ENCODE data around the gene LDLRAD3. TPM values are rescaled to one million over a fixed set of nuclear protein-coding genes. Genes with fewer than 3 reads are reported as not detected.

The LDLRAD3 gene
- total RNA-seq, 1 donor from 2014 or later: 7.7 TPM

DNA sequence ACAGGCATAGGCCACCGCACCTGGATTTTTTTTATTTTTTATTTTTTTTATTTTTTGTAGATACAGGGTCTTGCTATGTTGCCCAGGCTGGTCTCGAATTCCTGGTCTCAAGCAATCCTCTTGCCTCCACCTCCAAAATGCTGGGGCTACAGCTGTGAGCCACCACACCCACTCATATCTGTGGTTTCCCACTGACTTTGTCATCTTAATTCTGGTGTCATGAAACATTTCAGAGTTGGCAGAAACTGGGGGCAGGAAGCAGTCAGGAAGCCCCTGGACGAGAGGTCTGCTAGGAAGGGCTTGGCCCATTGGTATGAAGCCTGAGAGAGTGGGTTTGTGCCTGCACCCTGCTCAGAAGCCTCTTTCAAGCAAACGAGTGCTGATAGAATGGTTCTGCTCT, 296.3 kb downstream of the LDLRAD3 start:
- H3K4me1 ChIP-seq: no peaks in the 10 kb centered on the region
- DNase-seq (no peak), ATAC-seq (no peak)
- H3K27me3 ChIP-seq (ENCODE audit: low read depth): no peaks in the 10 kb centered on the region
- H3K36me3 ChIP-seq: no peaks in the 10 kb centered on the region
- intact Hi-C loops (cut with DNase I): no loop called here
- TF ChIP-seq, protein P1, sequence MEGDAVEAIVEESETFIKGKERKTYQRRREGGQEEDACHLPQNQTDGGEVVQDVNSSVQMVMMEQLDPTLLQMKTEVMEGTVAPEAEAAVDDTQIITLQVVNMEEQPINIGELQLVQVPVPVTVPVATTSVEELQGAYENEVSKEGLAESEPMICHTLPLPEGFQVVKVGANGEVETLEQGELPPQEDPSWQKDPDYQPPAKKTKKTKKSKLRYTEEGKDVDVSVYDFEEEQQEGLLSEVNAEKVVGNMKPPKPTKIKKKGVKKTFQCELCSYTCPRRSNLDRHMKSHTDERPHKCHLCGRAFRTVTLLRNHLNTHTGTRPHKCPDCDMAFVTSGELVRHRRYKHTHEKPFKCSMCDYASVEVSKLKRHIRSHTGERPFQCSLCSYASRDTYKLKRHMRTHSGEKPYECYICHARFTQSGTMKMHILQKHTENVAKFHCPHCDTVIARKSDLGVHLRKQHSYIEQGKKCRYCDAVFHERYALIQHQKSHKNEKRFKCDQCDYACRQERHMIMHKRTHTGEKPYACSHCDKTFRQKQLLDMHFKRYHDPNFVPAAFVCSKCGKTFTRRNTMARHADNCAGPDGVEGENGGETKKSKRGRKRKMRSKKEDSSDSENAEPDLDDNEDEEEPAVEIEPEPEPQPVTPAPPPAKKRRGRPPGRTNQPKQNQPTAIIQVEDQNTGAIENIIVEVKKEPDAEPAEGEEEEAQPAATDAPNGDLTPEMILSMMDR (IDR thresholded peaks at IDR 0.05): no peak
- H3K27ac ChIP-seq: no peak overlapping the region
- H3K4me3 ChIP-seq: no peak overlapping the region
- H3K9me3 ChIP-seq: no peaks in the 10 kb centered on the region

DNA sequence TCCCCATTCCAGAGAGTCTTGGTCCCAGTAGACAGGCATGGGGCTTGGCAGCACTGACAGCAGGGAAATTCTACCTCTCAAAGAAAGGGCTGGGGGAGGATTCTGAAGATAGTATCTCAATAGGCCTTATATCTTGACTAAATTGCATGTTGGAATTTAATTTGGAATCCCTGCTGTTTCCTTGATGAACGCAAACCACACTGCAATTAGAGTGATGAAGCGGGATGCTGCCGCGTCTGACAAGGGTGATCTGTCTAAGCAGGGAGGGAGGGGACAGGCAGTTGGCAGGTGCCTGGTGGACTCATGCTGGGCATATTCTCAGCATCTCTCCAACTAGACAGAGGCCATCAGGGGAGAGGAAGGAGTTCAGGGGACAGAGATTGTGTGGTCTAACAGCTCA, 296.9 kb downstream of the LDLRAD3 start:
- intact Hi-C loops (cut with DNase I): no loop called here
- ATAC-seq: no peak
- no peak for DNase-seq
- H3K4me3 ChIP-seq: no peak overlapping the region
- no peaks in the 10 kb centered on the region for H3K36me3 ChIP-seq
- no peak overlapping the region for H3K27ac ChIP-seq
- TF ChIP-seq, protein P1 (IDR thresholded peaks at IDR 0.05): no peak
- H3K27me3 ChIP-seq (ENCODE audit: low read depth): no peaks in the 10 kb centered on the region
- H3K9me3 ChIP-seq: no peaks in the 10 kb centered on the region
- H3K4me1 ChIP-seq: no peaks in the 10 kb centered on the region

DNA sequence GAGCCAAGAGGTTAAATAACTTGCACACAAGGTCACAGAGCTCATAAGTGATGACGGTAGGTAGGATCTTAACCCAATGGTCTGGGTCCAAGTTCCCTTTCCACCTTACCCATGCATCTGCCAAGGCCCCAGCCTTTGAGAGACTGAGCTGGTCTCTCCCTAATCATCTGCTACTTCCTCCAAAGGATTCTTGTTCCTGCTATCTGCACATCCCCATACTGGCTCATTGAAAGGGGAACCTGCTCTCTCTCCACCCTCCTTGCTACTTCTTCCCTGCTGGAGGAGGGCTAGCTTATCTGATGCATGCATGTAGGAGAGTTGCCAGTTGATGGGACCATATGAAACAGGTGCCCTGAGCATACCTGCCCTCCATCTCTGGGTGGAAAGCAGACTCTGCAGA, 297.6 kb downstream of the LDLRAD3 start:
- intact Hi-C loops (cut with DNase I): no loop called here
- Histone ChIP-seq H3K27ac (no peak overlapping the region), H3K27me3 (ENCODE audit: low read depth) (no peaks in the 10 kb centered on the region), H3K4me3 (no peak overlapping the region), H3K36me3 (no peaks in the 10 kb centered on the region), H3K9me3 (no peaks in the 10 kb centered on the region), H3K4me1 (no peaks in the 10 kb centered on the region)
- ATAC-seq (peak in 1 of 2 donors; percentile 47), DNase-seq (no peak)
- TF ChIP-seq, protein P1 (IDR thresholded peaks at IDR 0.05): no peak

DNA sequence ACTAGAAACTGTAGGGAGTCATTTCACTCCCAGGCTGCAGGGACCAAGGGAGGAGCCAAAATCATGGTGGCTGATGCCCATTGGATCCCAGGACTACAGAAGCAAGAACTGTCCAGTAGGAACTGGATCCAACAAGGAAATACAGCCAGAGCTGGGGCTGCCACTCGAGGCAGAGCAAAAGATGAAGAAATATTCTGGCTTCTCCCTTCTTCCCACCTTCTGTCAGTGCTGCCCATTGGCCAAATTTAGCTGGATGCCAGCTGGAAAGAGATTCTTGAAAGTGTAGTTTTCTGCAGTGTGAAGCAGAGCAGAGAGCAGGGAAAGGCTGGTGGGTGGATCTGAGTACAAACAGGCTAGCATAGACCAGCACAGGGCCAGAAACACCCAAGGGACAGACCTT, 299.8 kb downstream of the LDLRAD3 start:
- Histone ChIP-seq H3K4me3 (no peak overlapping the region), H3K27ac (no peak overlapping the region), H3K27me3 (ENCODE audit: low read depth) (no peaks in the 10 kb centered on the region), H3K36me3 (no peaks in the 10 kb centered on the region), H3K9me3 (no peaks in the 10 kb centered on the region), H3K4me1 (no peaks in the 10 kb centered on the region)
- no peak for ATAC-seq
- no peak for DNase-seq
- TF ChIP-seq, protein P1 (IDR thresholded peaks at IDR 0.05): no peak
- intact Hi-C loops (cut with DNase I): no loop called here

DNA sequence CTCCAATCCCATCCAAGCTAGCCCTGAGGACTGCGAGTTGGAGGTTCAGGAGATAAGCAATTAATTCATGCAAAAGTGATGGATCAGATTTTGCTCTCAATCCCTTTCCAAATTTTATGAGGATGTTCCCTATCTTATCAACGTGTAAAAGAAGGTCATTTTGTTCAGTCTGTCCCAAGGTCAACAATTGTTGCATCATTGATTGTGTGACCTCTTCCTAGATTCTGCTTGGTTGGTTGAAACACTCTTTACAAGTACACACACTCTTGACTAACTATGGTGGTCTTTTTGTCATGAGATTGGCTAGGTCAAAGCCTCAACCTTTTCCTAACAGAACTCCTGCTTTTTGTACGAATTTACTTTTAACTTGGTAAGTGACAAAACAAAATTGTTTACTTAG, 303.6 kb downstream of the LDLRAD3 start:
- H3K27me3 ChIP-seq (ENCODE audit: low read depth): no peaks in the 10 kb centered on the region
- no peak overlapping the region for H3K4me3 ChIP-seq
- intact Hi-C loops (cut with DNase I): no loop called here
- no peak overlapping the region for H3K27ac ChIP-seq
- H3K4me1 ChIP-seq: no peaks in the 10 kb centered on the region
- H3K9me3 ChIP-seq: no peaks in the 10 kb centered on the region
- ATAC-seq (no peak), DNase-seq (no peak)
- no peaks in the 10 kb centered on the region for H3K36me3 ChIP-seq
- TF ChIP-seq, protein P1 (IDR thresholded peaks at IDR 0.05): no peak

DNA sequence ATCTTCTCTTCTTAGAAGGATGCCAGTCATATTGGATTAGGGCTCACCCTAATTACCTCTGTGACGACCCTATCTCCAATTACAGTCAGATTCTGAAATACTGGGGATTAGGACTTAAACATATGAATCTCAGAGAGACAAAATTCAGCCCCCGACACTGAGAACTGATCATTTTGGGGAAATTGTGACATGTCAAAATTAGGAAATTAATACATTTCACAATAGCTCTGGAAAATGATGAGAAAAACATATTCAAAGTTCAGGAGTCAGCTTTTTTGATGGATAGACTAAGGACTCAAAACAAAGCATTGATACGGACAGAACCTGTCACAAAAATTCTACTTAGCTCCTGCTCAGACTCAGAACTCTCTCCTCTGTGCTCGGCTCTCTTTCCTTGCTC, 304.6 kb downstream of the LDLRAD3 start:
- no peaks in the 10 kb centered on the region for H3K4me1 ChIP-seq
- no peaks in the 10 kb centered on the region for H3K9me3 ChIP-seq
- no peak overlapping the region for H3K27ac ChIP-seq
- no peak for DNase-seq
- H3K27me3 ChIP-seq (ENCODE audit: low read depth): no peaks in the 10 kb centered on the region
- no peaks in the 10 kb centered on the region for H3K36me3 ChIP-seq
- ATAC-seq: no peak
- TF ChIP-seq, protein P1 (IDR thresholded peaks at IDR 0.05): no peak
- H3K4me3 ChIP-seq: no peak overlapping the region
- intact Hi-C loops (cut with DNase I): no loop called here

Data from lower lobe of right lung (tissue), 2 donors.